Stimulated activated CD4-positive, alpha-beta T cell treated with anti-CD3 and anti-CD28 coated beads, TNF-alpha, amount 100 ng/mL, for 24 hours (primary cell): ENCODE data around the gene METRN.
A peak's percentile ranks its signal among the peaks of the same experiment; 100 is the strongest.

Source experiments
- DNase-seq, 3 experiments: peaks; one replicate each; pipeline ENCODE4 v3.0.0-alpha.2; 2020; ENCODE audit warnings: low read depth in 3 of 3

The METRN gene

DNA sequence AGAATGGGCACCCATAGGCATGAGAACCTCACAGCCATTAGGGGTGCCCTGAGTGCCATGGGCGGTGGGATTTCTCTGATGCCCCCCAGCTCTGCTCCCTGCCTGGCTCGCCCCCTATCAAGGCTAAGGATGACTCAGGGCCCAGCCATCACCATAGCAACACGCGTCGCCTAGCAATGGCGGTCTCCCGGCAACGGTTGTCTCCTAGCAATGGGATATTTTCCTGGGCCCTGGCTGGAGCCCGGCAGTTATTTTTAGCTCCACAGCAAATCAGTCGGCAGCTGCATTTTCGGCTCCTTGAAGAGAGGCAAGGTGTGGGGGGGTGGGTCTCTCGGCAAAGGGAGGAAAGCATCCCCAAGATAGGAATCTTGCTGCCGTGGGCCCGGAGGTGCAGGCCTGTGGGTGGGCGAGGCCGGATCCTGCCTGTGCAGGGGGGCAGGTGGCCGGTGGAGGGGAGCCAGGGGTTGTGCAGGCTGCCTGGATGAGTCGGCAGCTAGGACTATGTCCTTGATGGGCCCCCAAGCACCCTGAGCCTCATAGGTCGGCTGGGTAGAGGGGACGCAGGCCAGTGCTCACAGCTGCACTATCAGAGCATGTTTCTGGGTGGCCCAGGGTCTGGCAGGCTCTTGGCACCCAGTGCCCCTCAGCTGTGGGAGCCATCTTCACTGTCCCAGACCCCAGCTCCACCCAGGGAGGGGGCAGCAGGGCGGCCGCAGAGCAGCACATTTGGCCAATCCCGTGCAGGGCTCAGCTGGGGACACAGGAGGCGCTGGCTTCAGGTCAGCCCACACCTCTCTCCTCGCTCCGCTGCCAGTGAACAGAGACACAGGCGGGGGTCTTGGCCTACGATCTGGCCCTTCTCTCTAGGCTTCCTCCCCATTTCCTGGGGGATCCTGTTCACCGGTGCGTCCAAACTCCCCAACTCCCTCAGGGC lies 5.1 kb upstream of the METRN start:
- no peak for DNase-seq

DNA sequence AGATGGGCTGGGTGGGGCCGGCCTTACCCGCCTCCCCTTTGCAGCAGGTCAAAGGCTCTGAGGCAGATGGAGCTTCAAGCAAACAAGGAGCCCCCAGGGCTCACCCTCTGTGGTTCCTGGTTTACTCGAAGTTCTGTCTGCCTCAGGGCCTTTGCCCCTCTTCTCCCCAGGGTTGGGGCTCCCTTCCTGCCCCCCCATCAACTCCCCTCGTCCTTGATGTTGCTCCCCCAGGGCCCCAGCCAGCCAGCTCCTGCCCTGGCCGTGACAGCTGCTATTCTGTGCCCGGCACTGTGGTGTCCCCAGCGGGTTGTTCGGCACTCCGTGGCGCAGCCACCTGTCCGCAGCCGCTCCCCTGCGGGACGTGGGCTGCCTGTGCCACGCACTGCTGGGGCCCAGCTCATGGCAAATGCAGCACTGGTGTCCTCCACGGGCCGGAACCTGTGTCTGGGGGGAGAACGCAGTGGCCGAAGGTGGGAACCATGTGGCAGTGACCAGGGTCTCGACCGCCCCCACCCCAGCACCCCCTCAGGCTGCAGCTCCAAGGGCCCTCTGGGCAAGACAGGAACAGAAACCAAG lies 4.3 kb upstream of the METRN start:
- no peak for DNase-seq

DNA sequence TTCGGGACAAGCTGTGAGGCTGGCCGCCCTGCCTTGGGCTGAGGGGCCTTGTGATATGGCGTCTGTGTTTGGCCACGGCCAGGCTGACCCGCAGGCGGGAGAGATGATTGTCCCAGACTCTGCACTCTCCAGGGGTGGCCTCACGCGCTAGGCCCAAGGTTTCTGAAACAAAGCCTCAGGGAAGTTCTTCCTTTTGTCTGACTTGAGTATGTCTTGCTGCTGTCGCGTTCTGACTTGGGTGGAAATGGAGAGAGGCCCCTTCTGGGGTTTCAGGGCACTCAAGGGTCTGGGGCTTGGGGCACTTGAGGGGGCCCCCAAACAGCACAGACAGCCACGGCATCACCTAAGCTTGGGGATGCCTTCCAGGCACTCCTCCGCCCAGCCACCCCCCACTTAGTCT lies 3.8 kb upstream of the METRN start:
- no peak for DNase-seq

DNA sequence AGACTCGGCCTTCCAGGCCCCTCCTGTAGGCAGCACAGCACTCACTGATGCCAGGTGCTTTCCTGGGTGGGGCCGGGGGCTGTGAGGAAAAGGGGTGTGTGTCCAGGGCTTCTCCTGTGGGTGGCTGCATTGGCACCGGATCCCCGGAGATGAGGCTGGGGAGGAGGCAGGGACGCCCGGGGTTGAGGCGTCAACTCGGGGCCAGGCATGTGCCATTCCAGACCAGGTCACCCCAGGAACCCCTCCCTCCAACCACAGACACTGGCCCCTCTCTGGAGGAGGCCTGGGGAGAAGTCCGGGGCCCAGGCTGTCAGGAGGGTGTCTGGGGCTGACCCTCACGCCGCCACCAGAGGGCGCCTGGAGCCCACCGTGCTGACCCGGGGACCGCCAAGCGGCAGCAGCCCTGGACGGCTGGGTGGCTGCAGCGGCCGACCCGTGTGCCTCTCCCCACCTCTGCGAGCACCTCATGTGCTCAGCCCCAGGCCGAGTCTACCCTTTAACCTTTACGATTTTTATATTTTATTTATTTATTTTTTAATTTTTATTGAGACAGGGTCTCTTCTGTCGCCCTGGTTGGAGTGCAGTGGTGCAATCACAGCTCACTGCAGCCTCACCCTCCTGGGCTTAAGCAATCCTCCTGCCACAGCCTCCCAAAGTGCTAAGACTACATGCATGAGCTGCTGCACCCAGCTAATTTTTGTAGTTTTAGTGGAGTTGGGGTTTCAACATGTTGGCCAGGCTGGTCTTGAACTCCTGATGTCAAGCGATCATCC lies 3.2 kb upstream of the METRN start:
- peak; percentile 51 to 79 (median 71) for DNase-seq

DNA sequence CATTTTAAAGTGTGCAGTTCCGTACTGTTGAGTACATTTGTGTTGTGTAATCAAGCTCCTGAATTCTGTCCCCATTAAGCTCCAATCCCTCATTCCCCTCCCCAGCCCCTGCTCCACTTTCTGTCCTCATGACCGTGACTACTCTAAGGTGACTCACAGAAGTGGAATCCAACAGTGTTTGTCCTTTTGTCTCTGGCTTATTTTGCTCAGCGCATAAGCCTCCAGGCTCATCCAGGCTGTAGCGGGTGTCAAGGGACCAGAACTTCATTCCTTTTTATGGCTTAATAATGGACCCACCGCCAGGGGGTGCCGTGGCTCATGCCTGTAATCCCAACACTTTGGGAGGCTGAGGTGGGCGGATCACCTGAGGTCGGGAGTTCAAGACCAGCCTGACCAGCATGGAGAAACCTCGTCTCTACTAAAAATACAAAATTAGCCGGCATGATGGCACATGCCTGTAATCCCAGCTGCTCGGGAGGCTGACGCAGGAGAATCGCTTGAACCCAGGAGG lies 2.1 kb upstream of the METRN start:
- DNase-seq, result peak in 1 of 3 experiments; percentile 63

DNA sequence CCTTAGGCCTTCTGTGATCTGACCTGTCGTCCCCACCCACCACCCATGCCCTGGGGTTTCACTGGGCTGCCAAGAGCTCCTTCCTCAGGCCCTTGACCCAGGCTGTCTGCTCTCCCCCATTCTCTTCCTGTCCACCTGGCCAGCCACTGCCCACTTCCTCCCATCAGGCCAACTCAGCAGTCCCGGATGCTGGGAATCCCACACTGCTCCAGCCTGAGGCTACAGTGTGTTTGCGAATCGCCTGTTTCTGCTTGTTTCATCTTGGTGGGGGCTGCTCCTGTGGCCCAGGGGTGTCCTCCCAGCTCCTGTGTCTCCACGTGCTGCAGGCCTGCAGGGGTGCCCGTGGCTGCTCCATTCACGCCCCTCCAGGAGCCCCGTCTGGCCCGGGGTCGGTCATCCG lies 839 bp upstream of the METRN start:
- no peak for DNase-seq

DNA sequence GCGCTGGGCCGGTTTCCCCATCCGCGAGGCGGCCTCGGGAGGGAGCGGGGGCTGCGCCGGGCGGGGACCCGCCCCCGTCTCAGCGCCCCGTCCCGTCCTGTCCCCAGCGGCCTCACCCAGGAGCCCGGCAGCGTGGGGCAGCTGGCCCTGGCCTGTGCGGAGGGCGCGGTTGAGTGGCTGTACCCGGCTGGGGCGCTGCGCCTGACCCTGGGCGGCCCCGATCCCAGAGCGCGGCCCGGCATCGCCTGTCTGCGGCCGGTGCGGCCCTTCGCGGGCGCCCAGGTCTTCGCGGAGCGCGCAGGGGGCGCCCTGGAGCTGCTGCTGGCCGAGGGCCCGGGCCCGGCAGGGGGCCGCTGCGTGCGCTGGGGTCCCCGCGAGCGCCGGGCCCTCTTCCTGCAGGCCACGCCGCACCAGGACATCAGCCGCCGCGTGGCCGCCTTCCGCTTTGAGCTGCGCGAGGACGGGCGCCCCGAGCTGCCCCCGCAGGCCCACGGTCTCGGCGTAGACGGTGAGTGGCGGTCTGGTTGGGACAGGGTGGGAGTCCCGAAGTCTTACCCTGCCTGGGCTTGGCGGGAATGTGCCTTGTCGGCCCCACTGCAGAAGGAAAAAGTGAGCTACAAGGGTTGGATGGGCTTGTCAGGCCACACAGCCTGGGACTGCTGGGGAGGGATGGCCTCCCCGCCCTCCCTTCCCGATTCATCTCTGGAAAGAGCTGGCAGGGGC lies 720 bp downstream of the METRN start:
- no peak for DNase-seq

DNA sequence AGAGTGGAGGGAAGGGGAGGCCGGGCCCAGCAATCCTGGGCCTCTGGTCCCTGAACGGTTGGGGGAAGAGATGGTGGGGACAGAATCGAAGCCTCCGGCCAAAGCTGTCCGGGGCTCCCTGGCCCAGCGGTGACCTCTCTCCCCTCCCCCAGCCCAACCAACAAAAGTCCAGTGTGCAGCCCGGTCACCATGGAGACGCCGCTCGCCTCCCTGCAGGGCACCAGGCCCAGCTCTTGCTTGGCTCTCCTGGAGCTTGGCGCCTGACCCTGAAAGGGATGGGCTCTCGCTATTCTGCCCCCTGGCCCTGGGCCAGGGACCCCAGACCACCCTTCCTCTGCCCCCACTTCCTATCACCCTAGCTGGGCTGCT lies 1.3 kb downstream of the METRN start:
- DNase-seq, result no peak

DNA sequence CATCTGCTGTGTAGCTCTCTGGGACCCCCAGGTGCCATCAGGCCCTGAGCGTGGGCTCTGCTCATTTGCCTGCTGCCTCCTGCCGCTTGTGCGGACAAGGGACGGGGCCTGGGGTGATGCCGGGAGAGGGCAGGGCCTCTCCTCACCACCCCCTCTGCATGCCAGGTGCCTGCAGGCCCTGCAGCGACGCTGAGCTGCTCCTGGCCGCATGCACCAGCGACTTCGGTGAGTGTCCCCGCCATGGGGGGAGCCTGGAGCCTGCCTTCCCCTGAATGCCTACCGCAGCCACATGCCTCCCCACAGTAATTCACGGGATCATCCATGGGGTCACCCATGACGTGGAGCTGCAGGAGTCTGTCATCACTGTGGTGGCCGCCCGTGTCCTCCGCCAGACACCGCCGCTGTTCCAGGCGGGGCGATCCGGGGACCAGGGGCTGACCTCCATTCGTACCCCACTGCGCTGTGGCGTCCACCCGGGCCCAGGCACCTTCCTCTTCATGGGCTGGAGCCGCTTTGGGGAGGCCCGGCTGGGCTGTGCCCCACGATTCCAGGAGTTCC lies 1.9 kb downstream of the METRN start:
- no peak for DNase-seq

DNA sequence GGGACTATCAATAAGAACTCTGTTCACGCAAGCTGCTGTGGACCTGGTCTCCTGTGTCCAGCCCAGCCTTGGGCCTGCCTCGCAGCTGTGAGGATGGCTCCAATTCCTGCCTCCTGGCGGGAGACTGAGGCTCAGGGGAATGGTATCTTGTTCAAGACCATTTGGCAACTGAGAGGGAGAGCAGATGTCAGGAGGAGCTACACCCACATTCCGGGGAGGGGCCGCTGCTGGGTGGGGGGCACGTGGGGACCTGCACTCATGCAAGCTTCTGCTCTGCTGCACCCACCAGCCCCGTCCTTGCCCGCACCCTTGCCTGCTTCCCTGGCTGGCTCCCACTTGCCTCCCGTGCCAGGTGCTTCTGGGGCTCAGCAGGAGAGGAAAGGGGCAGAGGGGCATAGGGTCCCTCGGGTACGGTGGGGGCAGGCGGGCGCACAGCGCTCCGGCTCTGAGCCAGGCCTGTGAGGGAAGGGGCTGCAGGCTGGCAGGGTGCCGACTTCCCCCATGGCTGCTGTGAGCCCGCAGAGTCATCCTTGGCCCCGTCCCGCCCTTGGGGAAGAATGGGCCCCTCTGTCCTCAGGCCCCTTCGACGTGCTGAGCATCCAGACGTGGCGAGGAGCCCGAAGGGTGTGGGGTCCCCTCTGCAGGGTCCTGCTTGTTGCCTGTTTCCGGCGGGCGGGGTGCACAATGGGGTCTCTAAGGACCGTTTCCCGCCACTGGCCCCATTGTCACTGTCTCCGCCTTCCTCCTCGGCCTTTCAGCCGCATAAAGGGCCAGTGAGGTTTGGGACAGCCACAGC lies 2.7 kb downstream of the METRN start:
- no peak for DNase-seq

DNA sequence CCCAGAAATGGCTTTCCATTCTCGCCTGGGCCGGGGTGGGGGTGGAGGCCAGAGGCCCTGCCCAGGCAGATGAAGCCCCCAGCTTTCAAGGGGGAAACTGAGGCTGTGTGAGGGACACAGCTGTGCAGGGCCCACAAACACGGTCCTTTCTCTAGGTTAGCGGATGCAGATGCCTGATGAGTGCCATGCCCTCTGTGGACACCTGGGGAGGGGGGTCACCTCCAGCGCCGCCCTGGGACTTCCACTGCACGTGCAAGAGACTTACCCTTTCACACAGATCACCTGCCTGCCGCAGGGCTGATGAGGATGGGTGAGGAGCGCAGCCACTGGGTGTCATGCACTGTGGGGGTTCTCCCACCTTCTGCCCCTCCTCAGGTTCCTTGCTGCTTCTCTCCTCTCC lies 3.5 kb downstream of the METRN start:
- DNase-seq, result no peak

DNA sequence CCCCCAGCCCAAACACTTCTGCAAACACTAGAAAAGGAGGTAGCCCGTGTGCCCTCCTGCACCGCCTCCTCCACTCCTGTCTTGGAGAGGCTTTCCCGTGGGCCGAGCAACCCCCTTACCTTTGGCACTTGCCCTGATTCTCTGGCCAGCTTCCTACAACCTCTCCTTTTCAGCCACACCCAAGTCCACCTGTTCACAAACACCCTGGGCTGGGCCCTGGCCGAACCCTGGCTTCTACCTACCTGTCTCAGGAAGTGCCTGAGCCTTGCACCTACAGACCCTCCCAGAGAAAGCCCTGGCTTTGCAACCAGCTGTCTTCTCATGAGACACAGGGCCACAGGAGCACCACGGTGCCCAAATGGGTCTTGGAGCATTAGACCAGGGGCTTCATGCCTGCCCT lies 4.0 kb downstream of the METRN start:
- DNase-seq, result no peak

DNA sequence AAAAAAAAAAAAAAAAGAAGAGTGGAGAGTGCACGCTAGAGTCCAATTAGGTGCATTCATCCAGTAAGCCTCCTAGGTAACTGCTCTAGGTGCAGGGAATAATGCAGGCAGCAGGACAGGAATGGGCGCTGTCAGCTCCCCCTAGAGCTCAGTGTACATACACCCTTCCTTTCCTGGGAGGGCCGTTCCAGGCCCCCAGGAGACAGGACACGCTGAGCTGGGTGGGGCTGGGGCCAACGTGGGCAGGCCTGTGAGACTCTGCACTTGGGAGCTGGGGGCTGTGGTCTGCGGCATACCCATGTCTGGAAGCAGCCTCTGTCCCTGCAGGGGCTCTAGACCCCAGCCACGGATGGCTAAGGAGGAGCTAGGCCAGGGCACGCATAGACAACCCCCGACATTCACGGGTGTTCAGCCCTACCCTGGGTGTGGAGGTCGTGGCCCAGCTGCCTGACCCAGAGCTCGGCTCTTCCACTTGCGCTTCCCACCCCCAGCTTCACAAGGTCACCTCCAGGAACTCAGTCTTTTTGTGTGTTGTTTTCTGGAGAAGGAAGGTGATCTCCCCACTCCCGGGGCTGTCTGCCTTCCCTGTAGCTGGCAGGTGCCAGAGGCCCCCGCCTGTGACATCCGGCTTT lies 5.0 kb downstream of the METRN start:
- no peak for DNase-seq

DNA sequence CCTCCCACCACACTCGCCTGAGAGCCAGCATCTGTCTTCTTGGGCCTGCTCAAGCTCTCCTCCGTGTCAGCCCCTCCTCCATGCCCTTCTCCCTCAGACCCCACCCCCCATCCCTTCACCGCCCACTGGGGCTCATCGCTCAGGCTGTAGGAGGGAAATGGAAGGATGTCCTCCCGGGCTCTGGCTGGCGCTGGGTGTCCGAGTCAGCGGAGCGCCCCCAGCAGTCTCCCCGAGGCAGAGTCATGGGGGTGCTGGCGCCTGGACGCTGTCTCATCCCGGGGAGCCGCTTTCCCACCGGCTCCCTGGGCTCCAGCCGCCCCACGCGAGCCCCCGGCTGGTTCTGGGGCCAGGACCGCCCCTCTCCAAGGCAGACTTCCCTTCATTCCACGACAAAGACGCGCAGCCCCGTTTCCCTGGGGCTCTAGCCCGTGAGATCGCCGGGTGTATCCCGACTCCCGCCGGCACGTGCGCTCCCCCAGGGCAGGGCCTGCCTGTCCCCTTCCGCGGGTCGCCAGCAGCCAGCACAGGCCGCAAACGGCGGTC lies 5.6 kb downstream of the METRN start:
- DNase-seq, result peak in 1 of 3 experiments; percentile 70

DNA sequence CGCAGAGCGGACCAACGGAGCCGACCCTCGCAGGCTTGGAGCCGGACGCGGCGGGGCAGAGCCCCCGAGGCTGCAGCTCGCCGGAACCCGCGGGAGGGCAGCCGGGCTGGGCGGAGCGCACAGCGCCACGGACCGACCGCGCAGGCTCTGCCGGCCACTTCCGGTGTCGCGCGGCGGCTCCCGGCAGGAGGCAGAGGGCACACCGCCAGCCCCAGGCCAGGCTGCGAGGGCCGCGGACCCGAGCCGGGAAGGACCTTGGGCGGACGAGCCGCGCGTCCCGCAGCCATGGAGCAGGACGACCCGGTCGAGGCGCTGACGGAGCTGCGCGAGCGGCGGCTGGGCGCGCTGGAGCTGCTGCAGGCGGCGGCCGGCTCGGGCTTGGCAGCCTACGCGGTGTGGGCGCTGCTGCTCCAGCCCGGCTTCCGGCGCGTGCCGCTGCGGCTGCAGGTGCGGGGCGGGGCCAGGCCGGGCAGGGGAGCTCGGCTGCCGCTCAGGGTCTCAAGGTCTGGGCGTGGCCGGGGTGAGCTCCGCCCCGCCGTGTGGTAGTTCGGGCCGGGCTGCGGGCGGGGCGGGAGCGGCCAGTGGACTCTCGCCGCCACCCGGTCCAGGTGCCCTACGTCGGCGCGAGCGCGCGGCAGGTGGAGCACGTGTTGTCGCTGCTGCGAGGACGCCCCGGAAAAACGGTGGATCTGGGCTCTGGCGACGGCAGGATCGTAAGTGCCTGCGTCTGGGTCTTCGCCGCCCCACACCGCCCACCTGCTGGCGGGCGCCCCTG lies 6.3 kb downstream of the METRN start, which contains the start of gene ANTKMT:
Gene ANTKMT, plus strand, starts transcription at position 157 of the 775 bp plus-strand sequence. Its CDS starts 129 bp downstream, at position 286.
- DNase-seq, result peak in 2 of 3 experiments; percentile 52 to 80

DNA sequence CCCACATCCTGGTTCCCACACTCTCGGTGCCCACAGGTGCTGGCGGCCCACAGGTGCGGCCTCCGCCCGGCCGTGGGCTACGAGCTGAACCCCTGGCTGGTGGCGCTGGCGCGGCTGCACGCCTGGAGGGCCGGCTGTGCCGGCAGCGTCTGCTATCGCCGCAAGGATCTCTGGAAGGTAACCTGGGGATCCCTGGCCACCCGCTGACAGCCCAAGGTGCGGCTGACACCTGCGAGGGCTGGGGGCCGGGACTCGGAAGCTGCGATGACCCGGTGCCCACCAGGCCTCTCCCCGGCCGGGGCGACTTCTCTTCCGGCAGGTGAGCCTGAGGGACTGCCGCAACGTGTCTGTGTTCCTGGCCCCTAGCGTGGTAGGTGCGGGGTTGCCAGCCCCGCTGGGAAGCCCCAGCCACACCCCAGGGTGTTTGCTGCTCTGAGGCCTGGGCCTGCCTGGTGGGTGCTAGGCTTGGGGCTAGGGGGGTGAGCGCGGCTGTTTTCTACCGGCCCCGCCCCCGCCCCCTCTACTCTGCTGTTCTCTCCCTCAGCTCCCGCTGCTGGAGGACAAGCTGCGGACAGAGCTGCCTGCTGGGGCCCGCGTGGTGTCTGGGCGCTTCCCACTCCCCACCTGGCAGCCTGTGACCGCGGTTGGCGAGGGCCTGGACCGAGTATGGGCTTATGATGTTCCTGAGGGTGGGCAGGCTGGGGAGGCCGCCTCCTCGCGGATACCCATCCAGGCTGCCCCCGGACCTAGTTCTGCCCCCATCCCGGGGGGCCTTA lies 7.0 kb downstream of the METRN start:
- no peak for DNase-seq

DNA sequence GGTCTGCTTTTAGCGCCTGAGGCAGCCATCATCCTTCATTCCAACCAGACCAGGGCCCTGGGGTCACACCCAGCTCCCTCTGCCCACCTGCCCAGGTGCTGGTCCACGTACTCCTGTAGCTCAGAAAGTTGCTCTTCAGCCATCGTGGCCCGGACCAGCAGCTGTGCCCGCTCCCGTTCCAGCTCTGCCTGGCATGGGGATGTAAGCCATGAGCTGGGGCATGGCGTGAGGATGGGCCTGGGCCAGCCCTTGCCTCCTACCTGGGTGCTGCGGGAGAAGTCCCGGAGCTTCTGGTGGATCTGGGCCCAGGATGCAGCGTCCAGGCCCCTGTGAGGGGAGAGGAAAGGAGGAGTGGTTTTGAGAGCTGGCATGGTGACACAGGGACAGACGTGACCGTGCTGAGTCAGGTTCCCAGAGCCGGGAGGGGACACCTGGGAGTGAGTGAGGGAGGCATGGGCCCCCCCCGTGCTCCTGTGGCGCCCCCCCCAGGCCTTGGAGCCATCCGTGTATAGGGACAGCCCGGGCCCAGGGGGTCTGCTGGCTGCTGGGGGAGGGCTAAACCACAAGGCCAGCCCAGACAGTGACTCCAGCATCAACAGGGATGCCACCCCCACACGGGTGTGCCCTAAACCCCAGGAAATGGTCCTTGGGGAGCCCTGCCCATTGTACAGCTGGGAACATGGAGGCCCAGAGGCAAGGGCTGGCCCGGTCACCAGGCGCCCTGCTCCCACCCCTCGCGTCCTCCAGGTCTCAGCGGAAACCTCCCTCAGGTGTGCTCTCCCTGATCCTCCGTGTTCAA lies 8.1 kb downstream of the METRN start:
- DNase-seq, result no peak
